ENCODE results near the gene LTK. TPM values are rescaled to one million over a fixed set of nuclear protein-coding genes. Genes with fewer than 3 reads are reported as not detected.

The LTK gene
- total RNA-seq, 2 experiments from 2014 or later = 5.2 to 5.5 TPM

DNA sequence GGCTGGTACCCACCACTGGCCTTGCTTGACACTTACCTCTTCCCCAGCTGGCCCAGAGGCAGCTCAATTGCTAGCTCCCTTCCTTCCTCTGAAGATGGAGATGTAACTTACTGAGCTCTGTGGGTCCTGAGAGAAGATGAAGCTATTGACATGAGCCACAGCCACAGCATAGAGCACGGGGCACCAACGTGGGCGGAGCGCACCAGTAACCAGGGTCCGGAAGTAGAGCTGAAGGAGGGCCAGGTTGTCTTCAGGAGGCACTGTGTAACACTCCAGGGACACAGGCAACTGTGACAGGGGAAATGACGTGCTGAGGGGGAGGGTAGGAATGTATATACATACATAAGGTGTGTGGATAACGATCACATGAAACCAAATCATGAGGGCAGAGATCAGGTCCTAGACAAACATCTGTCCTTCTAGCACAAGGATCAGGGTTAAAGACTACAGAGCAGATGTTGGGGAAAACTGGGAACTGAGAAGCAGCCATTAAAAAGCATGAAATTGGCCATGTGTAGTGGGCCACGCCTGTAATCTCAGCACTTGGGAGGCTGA, 4.3 kb upstream of the LTK start:
- no peak for DNase-seq
- H3K4me1 Mint-ChIP-seq = peaks cover 27% of the 10 kb centered on the region
- H3K9me3 Mint-ChIP-seq = no peaks in the 10 kb centered on the region
- H3K4me3 Mint-ChIP-seq = no peak overlapping the region
- peaks cover 5% of the 10 kb centered on the region for H3K36me3 Mint-ChIP-seq (ENCODE audit: low read depth)
- H3K27ac Mint-ChIP-seq = no peak overlapping the region
- ChIA-PET CTCF (no interaction called here), POLR2A (interaction anchor here (1.1 kb wide), 1 partner anchor 101 kb away, joined by 4 read pairs; the partner anchor contains the start of gene RTF1)
- peaks cover 8% of the 10 kb centered on the region for H3K27me3 Mint-ChIP-seq

DNA sequence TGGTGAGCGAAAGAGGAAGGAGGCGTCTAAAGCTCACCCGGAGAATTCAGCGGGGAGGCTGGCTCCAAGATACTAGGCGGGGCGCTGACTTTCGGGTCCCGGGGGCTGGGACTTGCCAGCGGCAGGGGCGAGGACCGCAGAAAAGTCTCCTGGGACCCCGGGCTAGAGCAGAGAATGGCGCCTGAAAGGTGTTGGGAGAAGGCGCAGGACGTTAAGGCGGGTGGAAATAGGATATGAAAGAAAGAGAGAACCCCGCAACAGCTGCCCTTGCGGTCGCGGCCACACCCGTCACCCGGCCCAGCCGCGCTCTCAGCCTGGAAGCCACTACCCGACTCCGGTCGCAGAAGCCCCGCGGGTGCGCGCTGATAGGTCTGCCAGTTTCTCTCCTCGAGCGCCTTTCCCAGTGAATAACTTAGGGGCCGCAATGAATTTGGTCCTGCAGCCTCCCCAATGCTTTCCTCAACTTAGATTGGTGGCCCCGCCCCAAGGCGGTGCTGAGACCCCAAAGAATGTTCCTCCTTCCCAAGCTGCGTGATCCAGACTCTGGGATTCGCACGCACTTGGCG, 604 bp downstream of the LTK start:
- POLR2A ChIA-PET = interaction anchor here (0.5 to 2.6 kb wide), 6 partner anchors 10 to 215 kb away, joined by 3 to 7 read pairs (median 4); partner anchors contain the start of genes ITPKA and RPAP1
- Mint-ChIP-seq H3K27ac (no peak overlapping the region), H3K36me3 (ENCODE audit: low read depth) (peaks cover 5% of the 10 kb centered on the region), H3K9me3 (no peaks in the 10 kb centered on the region), H3K4me3 (peak overlapping the region; percentile 63), H3K27me3 (peaks cover 38% of the 10 kb centered on the region), H3K4me1 (peaks cover 38% of the 10 kb centered on the region)
- CTCF ChIA-PET = interaction anchor here (0.9 to 1.6 kb wide), 2 partner anchors 47 to 261 kb away, joined by 3 to 5 read pairs; partner anchors contain the start of gene MAPKBP1
- peak; percentile 56 for DNase-seq

DNA sequence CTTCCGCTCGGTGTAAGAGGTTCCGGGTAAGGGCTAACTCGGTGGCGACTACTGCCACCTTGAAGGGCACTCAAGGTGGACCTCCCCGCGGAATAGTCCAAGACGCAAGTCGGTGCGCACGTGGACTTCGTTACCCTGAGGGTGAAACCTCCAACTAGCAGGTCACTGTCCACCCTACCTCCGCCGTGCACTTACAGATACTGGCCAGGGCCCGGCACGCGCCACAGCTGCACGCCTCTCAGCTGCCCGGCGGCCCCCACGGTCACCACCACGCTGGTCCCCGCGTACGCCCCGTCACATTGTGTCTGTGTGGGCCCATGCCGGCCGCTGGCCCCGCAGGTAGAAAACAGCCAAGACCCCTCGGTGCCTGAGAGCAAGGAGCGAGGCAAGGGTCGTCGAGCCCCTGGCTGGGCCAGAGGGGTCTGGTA, 1.1 kb downstream of the LTK start:
- peaks cover 5% of the 10 kb centered on the region for H3K36me3 Mint-ChIP-seq (ENCODE audit: low read depth)
- peaks cover 38% of the 10 kb centered on the region for H3K4me1 Mint-ChIP-seq
- POLR2A ChIA-PET = interaction anchor here (0.5 to 2.6 kb wide), 5 partner anchors 11 to 215 kb away, joined by 4 to 7 read pairs (median 5); partner anchors contain the start of genes ITPKA and RPAP1
- CTCF ChIA-PET = interaction anchor here (0.9 to 1.6 kb wide), 2 partner anchors 46 to 262 kb away, joined by 3 to 5 read pairs; partner anchors contain the start of gene MAPKBP1
- no peak overlapping the region for H3K27ac Mint-ChIP-seq
- peaks cover 42% of the 10 kb centered on the region for H3K27me3 Mint-ChIP-seq
- DNase-seq = no peak
- no peaks in the 10 kb centered on the region for H3K9me3 Mint-ChIP-seq
- peak overlapping the region; percentile 63 for H3K4me3 Mint-ChIP-seq

DNA sequence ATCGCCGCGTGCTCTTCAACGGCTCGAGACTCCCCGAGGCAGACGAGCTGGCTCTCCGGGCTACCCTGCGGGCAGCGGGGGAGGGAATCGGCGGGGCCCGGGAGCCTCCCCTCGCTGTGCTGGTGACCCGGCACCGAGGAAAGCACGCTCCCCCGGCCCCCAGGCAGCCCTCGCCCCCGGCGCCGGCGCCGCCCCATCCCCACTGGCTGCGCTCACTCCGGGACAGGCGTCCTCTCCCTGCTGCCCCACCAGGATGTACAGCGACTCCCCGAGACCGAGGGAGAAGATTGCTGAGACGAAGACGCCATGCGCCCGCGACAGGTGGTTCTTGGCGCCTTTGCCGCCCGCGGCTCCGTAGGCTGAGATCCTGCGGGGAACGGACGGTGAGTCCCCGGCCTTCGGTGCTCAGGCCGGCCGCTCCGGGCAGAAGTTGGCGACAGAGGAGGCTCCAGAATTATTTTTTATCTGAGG, 1.7 kb downstream of the LTK start:
- Mint-ChIP-seq H3K27ac (no peak overlapping the region), H3K36me3 (ENCODE audit: low read depth) (peaks cover 4% of the 10 kb centered on the region), H3K4me3 (peak overlapping the region; percentile 63), H3K9me3 (no peaks in the 10 kb centered on the region), H3K4me1 (peaks cover 38% of the 10 kb centered on the region), H3K27me3 (peaks cover 43% of the 10 kb centered on the region)
- CTCF ChIA-PET = interaction anchor here (0.7 kb wide), 1 partner anchor 11 kb away, joined by 3 read pairs; no protein-coding TSS in a partner anchor
- no peak for DNase-seq
- POLR2A ChIA-PET = interaction anchor here (1.5 to 1.7 kb wide), 2 partner anchors 10 to 32 kb away, joined by 3 to 7 read pairs; no protein-coding TSS in a partner anchor

DNA sequence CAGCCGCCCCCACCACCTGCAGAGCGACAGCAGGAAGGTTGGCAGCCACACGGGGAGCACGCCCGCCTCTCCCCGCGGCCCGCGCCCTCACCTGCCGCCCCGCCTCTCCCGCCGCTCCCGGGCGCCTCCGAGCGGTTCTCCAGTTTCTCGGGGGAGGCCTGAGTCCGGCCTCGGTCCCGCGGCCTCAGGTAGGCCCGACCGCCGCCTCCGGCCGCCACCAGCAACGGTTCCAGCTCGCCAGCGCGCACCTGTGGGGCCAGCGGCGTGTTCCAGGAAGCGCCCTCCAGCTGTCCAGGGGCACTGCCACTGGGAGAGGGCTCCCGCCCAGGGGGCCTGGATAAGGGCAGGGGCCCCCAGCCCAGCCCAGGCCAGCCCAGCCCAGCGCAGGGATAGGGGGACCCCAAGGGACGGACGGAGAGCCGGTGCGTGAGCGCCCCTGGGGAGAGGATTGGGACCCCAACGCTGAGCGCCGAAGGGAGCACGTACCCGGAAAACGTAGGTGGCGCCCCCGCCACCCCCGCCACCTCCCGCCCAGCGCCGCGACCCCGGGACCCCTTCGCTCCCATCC, 2.2 kb downstream of the LTK start:
- H3K4me1 Mint-ChIP-seq = peaks cover 38% of the 10 kb centered on the region
- peaks cover 2% of the 10 kb centered on the region for H3K36me3 Mint-ChIP-seq (ENCODE audit: low read depth)
- no peak overlapping the region for H3K4me3 Mint-ChIP-seq
- H3K27me3 Mint-ChIP-seq = peaks cover 46% of the 10 kb centered on the region
- no peaks in the 10 kb centered on the region for H3K9me3 Mint-ChIP-seq
- ChIA-PET CTCF (interaction anchor here (0.7 to 1.0 kb wide), 2 partner anchors 11 to 45 kb away, joined by 3 read pairs; no protein-coding TSS in a partner anchor), POLR2A (interaction anchor here (0.7 to 1.5 kb wide), 3 partner anchors 9 to 32 kb away, joined by 3 to 4 read pairs (median 3); no protein-coding TSS in a partner anchor)
- H3K27ac Mint-ChIP-seq = no peak overlapping the region
- no peak for DNase-seq

DNA sequence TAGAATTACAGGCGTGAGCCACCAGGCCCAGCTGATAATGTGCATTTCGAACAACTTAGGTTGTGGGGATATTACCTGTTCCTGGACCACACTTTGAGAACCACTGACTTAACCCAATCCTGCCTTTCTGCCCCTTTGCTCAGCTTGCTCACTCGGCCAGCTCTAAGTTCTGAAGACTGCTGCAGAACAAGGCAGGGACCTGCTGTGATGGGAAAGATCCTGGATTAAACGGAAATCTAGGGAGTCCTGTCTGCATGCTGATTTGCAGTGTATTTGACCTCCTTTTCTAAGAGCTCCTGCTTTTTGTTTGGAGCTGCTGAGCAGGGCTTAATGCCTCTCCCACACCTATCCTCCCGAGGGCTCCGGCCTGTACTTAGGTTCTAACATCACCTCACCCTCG, 2.9 kb downstream of the LTK start:
- ChIA-PET CTCF (interaction anchor here (1.0 kb wide), 1 partner anchor 44 kb away, joined by 3 read pairs; no protein-coding TSS in a partner anchor), POLR2A (interaction anchor here (0.7 to 1.5 kb wide), 3 partner anchors 10 to 33 kb away, joined by 3 to 4 read pairs (median 3); no protein-coding TSS in a partner anchor)
- Mint-ChIP-seq H3K9me3 (no peaks in the 10 kb centered on the region), H3K4me1 (peaks cover 37% of the 10 kb centered on the region), H3K27ac (no peak overlapping the region), H3K4me3 (no peak overlapping the region), H3K27me3 (peaks cover 47% of the 10 kb centered on the region), H3K36me3 (ENCODE audit: low read depth) (no peaks in the 10 kb centered on the region)
- DNase-seq = no peak

DNA sequence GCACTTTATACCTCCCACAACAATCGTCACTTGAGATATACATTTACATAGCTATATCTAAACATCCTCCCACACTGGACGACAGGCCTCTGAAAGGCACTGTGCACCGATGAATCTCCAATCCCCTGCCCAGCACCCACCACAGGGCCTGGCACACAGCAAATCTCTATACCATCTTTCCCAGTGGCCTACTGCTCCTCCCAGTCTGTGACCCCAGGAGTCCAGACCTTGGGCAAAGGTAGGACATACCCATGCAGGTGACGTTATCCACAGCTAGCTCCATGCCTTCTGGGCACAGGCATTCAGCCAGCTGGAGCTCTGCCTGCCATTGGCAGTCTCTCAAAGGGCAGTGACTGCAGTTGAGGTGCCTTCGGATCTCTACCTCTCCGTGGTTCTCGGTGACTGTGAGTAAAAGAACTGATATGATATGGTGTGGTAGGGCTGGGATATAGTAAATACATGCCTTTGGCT, 5.8 kb downstream of the LTK start:
- POLR2A ChIA-PET = no interaction called here

DNA sequence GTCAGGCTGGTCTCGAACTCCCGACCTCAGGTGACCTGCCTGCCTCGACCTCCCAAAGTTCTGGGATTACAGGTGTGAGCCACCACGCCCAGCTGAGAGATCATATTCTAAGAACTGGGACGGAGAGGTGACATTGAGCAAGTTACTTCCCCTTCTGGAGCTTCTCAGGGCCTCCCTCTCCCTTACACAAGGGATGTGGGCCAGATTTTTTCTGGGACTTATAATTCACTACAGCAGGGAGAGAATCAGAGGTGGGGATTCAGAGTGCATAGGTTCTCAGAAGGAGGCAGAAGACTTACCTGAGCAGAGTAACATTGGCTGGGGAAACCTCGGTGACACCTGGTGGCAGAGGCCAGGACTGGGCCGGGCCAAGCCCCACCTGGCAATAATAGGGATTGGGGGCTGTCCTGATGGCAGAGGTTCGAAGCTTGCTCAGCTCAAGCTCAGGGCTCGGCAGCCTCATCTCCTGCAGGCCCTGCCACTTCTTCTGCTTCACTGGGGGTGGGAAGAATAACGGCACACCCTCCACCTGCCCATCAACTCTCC, 6.8 kb downstream of the LTK start:
- Mint-ChIP-seq H3K36me3 (ENCODE audit: low read depth) (no peaks in the 10 kb centered on the region), H3K4me3 (no peak overlapping the region), H3K27ac (no peak overlapping the region), H3K9me3 (no peaks in the 10 kb centered on the region), H3K4me1 (peaks cover 10% of the 10 kb centered on the region), H3K27me3 (peaks cover 60% of the 10 kb centered on the region)
- no peak for DNase-seq
- ChIA-PET POLR2A (no interaction called here), CTCF (interaction anchor here (1.4 to 2.2 kb wide), 2 partner anchors 13 to 41 kb away, joined by 3 to 8 read pairs; no protein-coding TSS in a partner anchor)

More for the DNA sequence above, 5.8 kb downstream of the LTK start:
- Mint-ChIP-seq H3K27me3 (peaks cover 60% of the 10 kb centered on the region), H3K9me3 (no peaks in the 10 kb centered on the region), H3K27ac (no peak overlapping the region), H3K4me1 (peaks cover 12% of the 10 kb centered on the region), H3K4me3 (no peak overlapping the region), H3K36me3 (ENCODE audit: low read depth) (no peaks in the 10 kb centered on the region)
- CTCF ChIA-PET = interaction anchor here (1.4 kb wide), 1 partner anchor 12 kb away, joined by 3 read pairs; no protein-coding TSS in a partner anchor
- DNase-seq = no peak

DNA sequence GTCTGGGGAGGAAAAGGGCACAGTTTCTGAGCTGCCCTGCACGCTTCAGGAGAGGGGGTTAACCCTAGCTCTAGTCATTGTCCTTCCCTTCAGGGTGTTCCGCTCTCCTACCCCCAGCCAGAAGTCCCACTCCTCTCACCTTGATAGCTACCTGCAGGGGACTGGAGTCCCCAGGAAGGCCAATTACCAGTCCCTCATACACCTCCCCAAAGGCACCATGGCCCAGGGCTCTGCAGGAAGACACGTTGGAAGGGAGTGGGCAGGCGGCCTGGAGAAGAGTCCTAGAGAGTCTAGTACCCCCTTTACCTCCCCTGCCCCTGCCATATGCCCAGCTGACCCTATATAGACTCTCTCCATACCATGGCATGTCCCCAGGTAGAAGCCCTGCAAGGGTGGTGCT, 7.9 kb downstream of the LTK start:
- H3K4me3 Mint-ChIP-seq = no peak overlapping the region
- POLR2A ChIA-PET = no interaction called here
- no peak for DNase-seq
- CTCF ChIA-PET = interaction anchor here (2.2 kb wide), 1 partner anchor 40 kb away, joined by 8 read pairs; no protein-coding TSS in a partner anchor
- H3K36me3 Mint-ChIP-seq (ENCODE audit: low read depth) = no peaks in the 10 kb centered on the region
- peaks cover 66% of the 10 kb centered on the region for H3K27me3 Mint-ChIP-seq
- H3K9me3 Mint-ChIP-seq = no peaks in the 10 kb centered on the region
- peaks cover 19% of the 10 kb centered on the region for H3K4me1 Mint-ChIP-seq
- H3K27ac Mint-ChIP-seq = no peak overlapping the region

DNA sequence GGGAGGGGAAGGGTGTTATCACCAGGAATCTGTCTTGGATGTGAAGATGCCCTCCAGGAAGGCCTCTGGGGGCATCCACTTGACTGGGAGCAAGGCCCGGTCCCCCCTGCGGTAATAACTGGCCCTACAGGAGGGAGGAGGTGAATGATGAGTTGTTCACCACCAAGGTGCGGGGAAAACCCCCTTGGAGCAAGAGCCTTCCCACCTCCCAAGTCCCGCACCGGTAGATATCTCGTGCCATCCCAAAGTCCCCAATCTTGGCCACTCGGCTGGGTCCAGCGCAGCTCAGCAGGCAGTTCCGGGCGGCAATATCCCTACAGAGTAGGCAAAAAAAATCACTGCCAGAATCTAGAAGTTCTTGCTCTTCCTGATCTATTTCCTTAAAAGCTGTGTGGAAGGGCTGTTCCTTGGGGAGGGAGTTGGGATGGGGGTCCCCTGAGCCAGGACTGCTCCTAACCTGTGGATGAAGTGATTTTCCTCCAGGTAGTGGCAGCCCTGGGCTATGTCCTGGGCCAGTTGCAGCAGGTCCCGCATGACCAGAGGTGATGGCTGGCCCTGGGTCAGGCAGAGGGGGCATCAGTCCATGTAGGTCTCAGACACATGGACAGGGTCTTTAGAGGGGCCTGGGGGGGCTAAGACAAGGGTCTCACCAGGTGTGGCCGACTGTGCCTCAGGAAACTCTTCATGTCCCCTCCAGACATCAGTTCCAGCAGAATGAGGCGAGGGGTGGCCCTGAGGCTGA, 8.7 kb downstream of the LTK start:
- H3K27ac Mint-ChIP-seq = no peak overlapping the region
- H3K36me3 Mint-ChIP-seq (ENCODE audit: low read depth) = no peaks in the 10 kb centered on the region
- CTCF ChIA-PET = interaction anchor here (2.2 kb wide), 1 partner anchor 39 kb away, joined by 8 read pairs; no protein-coding TSS in a partner anchor
- DNase-seq = no peak
- H3K27me3 Mint-ChIP-seq = peaks cover 64% of the 10 kb centered on the region
- POLR2A ChIA-PET = no interaction called here
- peaks cover 20% of the 10 kb centered on the region for H3K4me1 Mint-ChIP-seq
- H3K9me3 Mint-ChIP-seq = no peaks in the 10 kb centered on the region
- H3K4me3 Mint-ChIP-seq = no peak overlapping the region

DNA sequence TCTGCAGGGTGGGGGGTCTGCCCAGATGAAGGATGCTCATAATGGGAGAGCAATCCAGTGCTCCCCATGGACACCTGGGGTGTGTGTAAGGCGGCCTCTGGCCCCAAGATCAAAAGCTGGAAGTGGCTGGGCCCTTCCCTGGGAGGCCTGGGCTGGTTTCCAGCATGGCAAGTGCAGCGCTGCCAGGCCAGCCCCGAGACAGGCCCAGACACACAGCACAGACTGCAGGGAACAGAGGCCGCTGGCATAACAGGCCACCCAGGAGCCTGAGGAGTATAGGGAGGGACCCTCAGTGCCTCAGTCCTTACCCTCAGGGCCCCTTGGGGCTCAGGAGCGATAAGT, 10.0 kb downstream of the LTK start:
- peaks cover 70% of the 10 kb centered on the region for H3K27me3 Mint-ChIP-seq
- no peak overlapping the region for H3K4me3 Mint-ChIP-seq
- no peaks in the 10 kb centered on the region for H3K9me3 Mint-ChIP-seq
- no peak overlapping the region for H3K27ac Mint-ChIP-seq
- DNase-seq = no peak
- H3K36me3 Mint-ChIP-seq (ENCODE audit: low read depth) = no peaks in the 10 kb centered on the region
- H3K4me1 Mint-ChIP-seq = peaks cover 20% of the 10 kb centered on the region
- ChIA-PET CTCF (no interaction called here), POLR2A (interaction anchor here (0.8 kb wide), 1 partner anchor 10 kb away, joined by 3 read pairs; the partner anchor contains the start of gene LTK)
